Measurements from ENCODE around the gene MBD3L1.

MBD3L1 gene

GRCh38 chr19:8881512-8881911 is 49.3 kb downstream of the MBD3L1 start:
- DNase-seq, result no peak

DNA sequence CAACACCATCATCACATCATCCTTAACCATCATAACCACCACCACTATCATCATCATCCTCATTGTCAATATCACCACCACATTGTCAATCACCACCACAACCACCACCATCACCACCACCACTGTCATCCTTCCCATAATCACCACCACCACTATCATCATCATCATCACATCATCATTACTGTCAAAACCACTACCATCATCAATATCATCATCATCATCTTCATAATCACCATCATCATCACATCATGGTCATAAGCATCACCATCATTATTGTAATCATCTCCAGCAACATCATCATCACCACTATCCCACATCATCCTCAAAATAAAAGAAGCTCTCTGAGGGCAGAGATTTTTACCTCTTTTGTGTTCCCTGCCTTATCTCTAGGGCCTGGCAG is 52.2 kb downstream of the MBD3L1 start:
- DNase-seq, result no peak

DNA sequence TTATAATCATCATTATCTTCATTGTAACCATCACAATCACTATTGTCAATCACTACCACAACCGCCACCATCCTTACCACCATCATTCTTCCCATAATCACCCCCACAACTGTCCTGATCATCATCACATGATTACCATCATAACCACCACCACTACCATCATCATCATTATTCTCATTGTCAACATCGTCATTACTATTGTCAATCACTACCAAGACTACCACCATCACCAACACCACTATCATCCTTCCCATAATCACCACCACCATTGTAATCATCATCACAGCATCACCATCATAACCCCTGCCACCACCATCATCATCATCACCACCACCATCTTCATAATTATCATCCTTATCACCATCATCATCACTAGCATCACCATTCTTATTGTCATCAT is 55.2 kb downstream of the MBD3L1 start:
- no peak for DNase-seq

DNA sequence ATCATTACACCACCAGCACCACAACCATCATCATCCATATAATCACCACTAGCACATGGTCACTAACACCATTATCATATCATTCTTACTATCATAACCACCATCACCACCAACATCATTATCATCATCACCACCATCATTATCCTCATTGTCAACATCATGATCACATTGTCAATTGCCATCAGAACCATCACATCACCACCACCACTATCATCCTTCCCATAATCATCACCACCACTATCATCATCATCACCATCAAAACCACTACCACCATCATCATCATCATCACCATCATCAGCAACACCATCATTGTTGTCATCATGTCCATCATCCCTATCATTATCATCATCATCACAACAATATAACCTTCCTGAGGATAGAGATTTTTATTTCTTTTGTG is 58.1 kb downstream of the MBD3L1 start:
- DNase-seq, result no peak

All from NCI-H1417 treated with DMSO at 0.1 percent for 48 hours (cell line).